Right atrium auricular region (tissue), 2 donors: ENCODE results near the gene ANGPTL5. TPM values are rescaled to one million over a fixed set of nuclear protein-coding genes. Genes with fewer than 3 reads are reported as not detected.
"Not testable (repeated sequence)": the region's sequence is repeated elsewhere in the genome, so short reads cannot be mapped to it uniquely, and the experiment has no call there.

Experiments used
- DNase-seq: peaks from one replicate; pipeline ENCODE4 v3.0.0-alpha.2; 2019; ENCODE audit warnings: low spot score
- H3K27ac ChIP-seq, 2 donors: fragments of 200-600 bp; sonication (generic); 1 replicate in 1 of 2; 2 replicates in 1 of 2; pipeline ENCODE4 v1.5.1; 2016 to 2019
- H3K27me3 ChIP-seq, 2 donors: fragments of 200-600 bp; sonication (generic); one replicate each; pipeline versions ENCODE4 v1.5.1 to v1.6.0; 2017 to 2019
- H3K36me3 ChIP-seq: fragments of 200-600 bp; sonication (generic); one replicate; pipeline ENCODE4 v1.5.1; 2016
- H3K4me1 ChIP-seq, 2 donors: fragments of 200-600 bp; sonication (generic); one replicate each; pipeline versions ENCODE4 v1.5.1 to v1.6.0; 2017 to 2019
- H3K4me3 ChIP-seq, 2 donors: fragments of 200-600 bp; sonication (generic); 1 replicate in 1 of 2; 2 replicates in 1 of 2; pipeline ENCODE4 v1.5.1; 2017 to 2019; ENCODE audit warnings: mild to moderate bottlenecking in 1 of 2, moderate library complexity in 1 of 2
- H3K9me3 ChIP-seq, 2 donors: fragments of 200-600 bp; sonication (generic); one replicate each; pipeline ENCODE4 v1.5.1; 2019
- CTCF ChIP-seq, 2 donors: fragments of 200-600 bp; sonication (generic); IDR thresholded peaks; one replicate each; pipeline ENCODE4 v1.5.1; 2019; ENCODE audit warnings: antibody characterized with exemption in 2 of 2
- total RNA-seq, 2 donors: library from RNA; depleted of rRNA; stranded (reverse); fragments of >200 nt; gene quantifications; one replicate each; pipeline ENCODE4 v1.1.0, GENCODE V29; 2016

ANGPTL5 gene
- total RNA-seq, 2 donors from 2014 or later = 1.4 to 3.3 TPM

GRCh38 chr11:101860696-101861427, 55.5 kb downstream of the ANGPTL5 start:
- peak; percentile 60 for DNase-seq
- Histone ChIP-seq H3K9me3 (no peaks in the 10 kb centered on the region), H3K27me3 (no peaks in the 10 kb centered on the region), H3K36me3 (no peaks in the 10 kb centered on the region), H3K27ac (no peak overlapping the region), H3K4me3 (no peak overlapping the region), H3K4me1 (peaks cover 0 to 7% of the 10 kb centered on the region in 2 donors)
- peak; percentile 46 to 83 for TF ChIP-seq CTCF (IDR thresholded peaks at IDR 0.05)

GRCh38 chr11:101852260-101852659, 64.1 kb downstream of the ANGPTL5 start:
- H3K27ac ChIP-seq, H3K27me3 ChIP-seq, H3K9me3 ChIP-seq, DNase-seq, H3K4me1 ChIP-seq, H3K36me3 ChIP-seq, H3K4me3 ChIP-seq: not testable (repeated sequence)

DNA sequence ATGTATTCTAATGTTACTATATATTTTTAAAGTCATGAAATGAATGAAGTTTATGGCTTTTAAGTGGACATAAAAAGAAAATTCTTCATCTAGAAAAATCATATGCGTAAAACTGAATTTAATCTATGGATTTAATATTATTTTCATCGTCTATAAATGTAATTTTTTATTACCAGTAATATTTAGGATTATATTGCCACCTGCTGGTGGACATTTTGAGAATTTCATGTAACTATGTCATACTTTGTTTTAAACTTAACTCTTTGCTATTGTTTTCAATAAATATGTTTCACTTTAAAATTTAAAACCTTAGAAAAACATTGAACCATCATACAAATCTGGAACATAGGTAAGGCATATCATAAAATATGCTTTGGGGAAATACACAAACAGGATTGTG, 68.1 kb downstream of the ANGPTL5 start:
- Histone ChIP-seq H3K4me1 (no peaks in the 10 kb centered on the region), H3K4me3 (no peak overlapping the region), H3K27ac (no peak overlapping the region), H3K27me3 (no peaks in the 10 kb centered on the region), H3K36me3 (no peaks in the 10 kb centered on the region), H3K9me3 (no peaks in the 10 kb centered on the region)
- DNase-seq = no peak
- peak in 1 of 2 donors; percentile 58 for TF ChIP-seq CTCF (IDR thresholded peaks at IDR 0.05)

DNA sequence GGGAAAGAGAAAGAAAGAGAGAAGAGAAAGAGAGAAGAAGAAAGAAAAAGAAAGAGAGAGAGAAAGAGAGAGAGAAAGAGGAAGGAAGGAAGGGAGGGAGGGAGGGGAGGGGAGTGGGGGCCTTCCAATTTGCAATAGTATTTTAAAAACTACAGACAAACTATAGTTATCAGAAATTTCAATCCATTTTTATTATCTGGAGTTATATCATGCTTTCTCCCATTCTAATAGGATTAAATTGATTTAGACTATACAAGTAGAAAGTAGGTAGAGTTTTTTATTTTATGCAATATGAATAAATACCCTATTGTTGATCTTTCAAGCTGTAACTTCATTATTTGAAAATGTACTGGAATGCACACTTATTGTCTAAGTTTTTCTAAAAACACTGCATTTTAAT, 71.7 kb downstream of the ANGPTL5 start:
- no peaks in the 10 kb centered on the region for H3K27me3 ChIP-seq
- TF ChIP-seq CTCF (IDR thresholded peaks at IDR 0.05) = no peak
- H3K4me3 ChIP-seq = no peak overlapping the region
- no peak for DNase-seq
- no peaks in the 10 kb centered on the region for H3K36me3 ChIP-seq
- no peak overlapping the region for H3K27ac ChIP-seq
- H3K9me3 ChIP-seq = no peaks in the 10 kb centered on the region
- no peaks in the 10 kb centered on the region for H3K4me1 ChIP-seq

DNA sequence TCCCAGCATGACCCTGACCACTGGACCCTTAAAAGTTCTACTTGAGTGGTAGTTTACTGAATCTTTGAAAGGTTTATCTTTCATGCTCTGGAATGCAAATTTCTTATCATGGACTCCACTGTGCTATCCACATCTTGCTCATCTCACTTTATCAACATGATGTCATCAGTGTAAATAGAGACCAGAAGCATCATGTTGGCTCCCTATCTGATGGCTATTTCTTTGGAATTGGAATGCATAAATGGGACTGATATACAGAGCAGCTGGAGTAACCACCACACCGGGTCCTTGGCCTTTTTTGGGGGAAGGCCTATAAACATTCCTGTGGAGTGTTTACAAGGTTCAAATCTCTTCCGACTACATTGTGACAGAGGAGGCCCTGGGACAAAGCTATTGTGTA, 75.6 kb downstream of the ANGPTL5 start:
- Histone ChIP-seq H3K4me1 (no peaks in the 10 kb centered on the region), H3K36me3 (no peaks in the 10 kb centered on the region), H3K27me3 (no peaks in the 10 kb centered on the region), H3K9me3 (no peaks in the 10 kb centered on the region), H3K27ac (no peak overlapping the region), H3K4me3 (no peak overlapping the region)
- DNase-seq = no peak
- no peak for TF ChIP-seq CTCF (IDR thresholded peaks at IDR 0.05)

Other genes with a start within 250 kb of the ANGPTL5 start
- gene CEP126, start 1.5 kb downstream of the ANGPTL5 start, total RNA-seq = 1 to 10 TPM; 2.7 to 3.7 TPM
- gene CFAP300, start 130.9 kb upstream of the ANGPTL5 start, total RNA-seq = 1 to 10 TPM; 1.8 to 5.4 TPM
- gene YAP1, start 193.9 kb upstream of the ANGPTL5 start, total RNA-seq = 100 to 1,000 TPM in 1 of 2 donors, 10 to 100 TPM in 1; 85.0 to 135 TPM